ENCODE measurements around the gene P2RX6.

The P2RX6 gene

GRCh38 chr22:20980523-20980922 is 34.4 kb upstream of the P2RX6 start:
- DNase-seq = no peak

DNA sequence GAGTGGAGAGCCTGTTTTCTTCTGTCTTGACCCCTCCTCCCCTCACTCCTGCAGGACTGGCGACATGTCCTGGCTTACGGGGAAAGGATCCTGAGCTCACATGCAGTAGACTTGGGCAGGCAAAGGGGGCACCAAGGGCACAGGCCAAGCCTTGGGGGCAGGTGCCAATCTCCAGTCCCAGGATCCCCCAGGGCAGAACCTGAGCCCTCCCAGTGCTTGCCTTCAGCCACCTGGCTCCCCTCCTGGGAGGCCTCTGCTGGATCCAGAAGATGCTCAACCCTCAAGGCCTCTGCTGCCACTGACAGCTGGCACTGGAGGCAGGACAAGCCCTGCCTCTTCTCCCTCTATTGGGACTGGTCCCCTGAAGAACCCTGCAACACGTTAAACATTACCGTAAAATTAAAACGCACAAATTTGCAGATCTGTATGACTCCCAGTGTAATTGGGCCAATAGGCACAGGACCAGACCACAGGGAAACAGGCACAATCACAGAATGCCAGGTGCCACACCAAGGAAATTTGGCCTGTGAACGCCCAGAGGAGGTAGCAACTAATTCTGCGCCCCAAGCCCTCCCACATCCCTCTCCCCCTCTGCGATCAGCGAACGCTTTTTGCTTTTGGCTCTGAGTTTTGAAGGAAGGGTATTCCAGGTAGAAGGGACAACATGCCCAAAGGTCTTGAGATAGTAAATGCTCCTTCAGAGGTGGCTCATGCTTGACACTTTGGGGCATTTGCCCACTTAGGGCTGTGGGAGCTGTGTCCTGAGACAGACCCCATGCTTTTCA is 33.8 kb upstream of the P2RX6 start:
- DNase-seq = no peak

DNA sequence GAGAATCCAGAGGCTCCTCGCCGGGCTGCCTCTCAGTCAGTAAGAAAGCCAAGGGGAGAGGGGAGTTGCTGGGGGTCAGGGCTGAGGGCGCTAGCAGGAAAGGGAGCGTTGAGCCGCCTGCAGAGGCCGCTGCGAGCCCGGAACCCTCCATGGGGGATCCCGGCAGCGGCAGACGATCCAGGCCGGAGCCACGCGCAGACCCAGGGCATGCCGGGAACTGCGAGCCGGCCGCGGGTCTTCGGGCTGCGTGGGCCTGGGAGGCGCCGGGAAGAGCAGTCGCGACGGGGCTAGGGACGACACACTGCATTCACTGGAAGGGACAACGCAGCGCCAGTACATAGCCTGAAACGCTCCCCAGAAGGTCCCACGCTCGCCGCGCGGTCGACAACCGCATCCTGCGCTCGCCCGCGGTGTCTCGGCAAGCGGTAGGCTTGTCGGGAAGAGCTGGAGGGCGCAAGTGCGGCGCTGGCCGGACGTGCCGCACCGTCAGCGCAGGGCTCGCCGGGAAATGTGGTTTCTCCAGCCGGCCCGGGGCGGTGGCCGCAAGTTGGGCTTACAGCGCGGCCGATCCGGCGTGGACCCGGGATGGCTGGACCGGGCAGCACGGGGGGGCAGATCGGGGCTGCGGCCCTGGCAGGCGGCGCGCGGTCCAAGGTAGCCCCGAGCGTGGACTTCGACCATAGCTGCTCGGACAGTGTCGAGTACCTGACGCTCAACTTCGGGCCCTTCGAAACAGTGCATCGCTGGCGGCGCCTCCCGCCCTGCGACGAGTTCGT is 33.0 kb upstream of the P2RX6 start, which contains the start of gene LZTR1:
TSS of gene LZTR1 (plus strand) at position 511 of the 776 bp plus-strand sequence. CDS start at position 586, 75 bp downstream.
- peak; percentile 31 for DNase-seq

DNA sequence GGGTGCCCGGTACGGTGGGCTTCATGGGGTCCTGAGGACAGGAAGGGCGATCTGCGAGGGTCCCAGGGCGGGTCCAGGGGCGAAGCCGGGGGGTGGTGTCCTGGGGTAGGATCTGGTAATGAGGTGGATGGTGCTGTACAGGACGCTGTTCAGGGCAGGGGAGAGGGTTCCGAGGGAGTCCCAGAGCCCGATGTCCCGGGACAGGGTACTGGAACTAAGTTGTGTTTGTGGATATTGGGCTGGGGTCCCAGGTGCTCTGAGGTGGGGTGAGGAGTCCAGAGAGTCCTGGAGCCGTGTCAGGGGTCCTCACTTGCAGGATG is 32.4 kb upstream of the P2RX6 start:
- DNase-seq = no peak

GRCh38 chr22:20983081-20983771 is 31.7 kb upstream of the P2RX6 start:
- DNase-seq = no peak

- DNase-seq = no peak
These were observed 29.2 kb upstream of the P2RX6 start for GRCh38 chr22:20985720-20986119.

GRCh38 chr22:20986365-20986764 is 28.6 kb upstream of the P2RX6 start:
- DNase-seq = no peak

DNA sequence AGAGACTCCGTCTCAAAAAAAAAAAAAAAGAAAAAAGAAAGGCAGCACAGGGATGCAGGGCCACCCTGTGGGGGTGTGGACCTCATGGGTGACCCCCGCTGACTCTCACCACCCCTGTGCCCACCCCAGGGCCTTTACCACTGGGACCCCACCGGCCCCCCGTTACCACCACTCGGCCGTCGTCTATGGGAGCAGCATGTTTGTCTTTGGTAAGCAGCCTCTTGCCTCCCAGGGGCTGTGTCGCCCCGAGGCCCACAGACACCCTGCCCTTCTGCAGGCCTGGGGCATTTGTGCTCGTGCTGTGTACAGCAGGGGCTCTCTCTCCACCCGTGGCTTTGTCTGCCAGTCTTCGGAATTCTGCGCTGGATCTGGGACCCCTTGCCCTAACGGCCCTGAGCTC is 27.6 kb upstream of the P2RX6 start:
- no peak for DNase-seq

- DNase-seq = no peak
These were observed 26.2 kb upstream of the P2RX6 start for GRCh38 chr22:20988573-20989322.

DNA sequence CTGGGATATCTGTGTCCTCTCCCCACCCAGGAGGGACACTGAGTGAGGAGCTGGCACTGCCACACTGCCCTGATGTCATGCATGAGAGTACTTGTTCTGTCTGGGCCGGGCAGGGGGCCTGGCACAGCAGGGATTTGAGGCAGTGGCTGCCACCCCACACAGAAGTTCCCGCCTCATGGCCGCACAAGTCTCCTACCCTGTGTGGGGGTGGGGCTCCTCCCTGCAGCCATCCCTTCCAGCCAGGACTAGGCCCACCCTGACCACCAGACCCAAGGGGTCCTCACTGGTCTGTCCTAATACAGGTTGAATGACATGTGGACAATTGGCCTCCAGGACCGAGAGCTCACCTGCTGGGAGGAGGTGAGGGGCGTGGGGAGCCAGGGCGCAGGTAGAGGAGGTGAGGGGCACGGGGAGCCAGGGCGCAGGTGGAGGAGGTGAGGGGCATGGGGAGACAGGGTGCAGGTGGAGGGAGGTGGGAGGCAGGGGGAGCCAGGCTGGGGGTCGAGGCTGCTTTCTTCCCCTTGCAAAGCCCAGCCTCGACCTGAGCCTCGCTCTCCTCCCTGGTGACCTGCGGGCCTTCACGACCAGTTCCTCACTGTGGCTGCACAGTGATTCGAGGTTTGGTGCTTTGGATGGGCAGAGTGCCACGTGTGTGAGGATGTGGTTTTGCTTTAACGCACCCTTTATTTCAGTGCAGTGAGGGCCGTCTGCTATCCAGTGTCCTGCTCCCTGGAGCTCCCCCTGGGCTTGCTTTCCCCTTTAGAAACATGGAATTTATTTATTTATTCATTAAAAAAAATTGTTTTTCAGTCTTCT is 25.4 kb upstream of the P2RX6 start:
- DNase-seq = no peak

GRCh38 chr22:20990184-20991180 is 24.5 kb upstream of the P2RX6 start:
- no peak for DNase-seq

DNA sequence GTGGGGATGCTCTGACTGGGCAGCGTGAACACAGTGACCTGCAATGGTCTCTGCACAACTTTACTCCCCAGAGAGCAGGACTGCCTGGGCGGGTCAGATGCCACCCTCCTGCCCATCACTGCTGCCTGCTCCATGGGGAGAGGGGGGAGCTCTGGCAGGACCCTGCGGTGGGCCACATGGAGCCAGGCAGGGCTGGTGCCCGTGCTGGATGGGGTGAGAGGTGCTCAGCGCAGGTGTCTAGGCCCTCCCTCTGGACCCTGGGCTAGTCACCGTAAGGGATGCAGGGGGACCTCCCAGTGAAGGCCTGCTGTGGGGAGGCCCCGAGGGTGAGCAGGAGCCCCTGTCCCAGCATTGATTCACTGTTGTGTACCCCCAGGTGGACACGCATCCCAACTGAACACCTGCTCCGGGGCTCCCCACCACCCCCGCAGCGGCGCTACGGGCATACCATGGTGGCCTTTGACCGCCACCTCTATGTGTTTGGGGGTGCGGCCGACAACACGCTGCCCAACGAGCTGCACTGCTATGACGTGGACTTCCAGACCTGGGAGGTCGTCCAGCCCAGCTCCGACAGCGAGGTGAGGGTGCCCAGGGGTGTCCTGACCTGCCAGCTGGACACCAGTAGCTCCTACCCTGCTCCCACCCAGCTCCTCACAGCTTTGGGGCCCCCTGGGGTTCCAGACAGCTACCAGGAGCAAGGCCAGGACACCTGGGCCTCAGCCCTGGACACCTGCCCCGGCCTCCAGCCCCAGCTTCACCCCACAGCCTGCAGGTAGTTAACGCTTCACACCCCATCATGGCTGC is 23.5 kb upstream of the P2RX6 start:
- no peak for DNase-seq

DNA sequence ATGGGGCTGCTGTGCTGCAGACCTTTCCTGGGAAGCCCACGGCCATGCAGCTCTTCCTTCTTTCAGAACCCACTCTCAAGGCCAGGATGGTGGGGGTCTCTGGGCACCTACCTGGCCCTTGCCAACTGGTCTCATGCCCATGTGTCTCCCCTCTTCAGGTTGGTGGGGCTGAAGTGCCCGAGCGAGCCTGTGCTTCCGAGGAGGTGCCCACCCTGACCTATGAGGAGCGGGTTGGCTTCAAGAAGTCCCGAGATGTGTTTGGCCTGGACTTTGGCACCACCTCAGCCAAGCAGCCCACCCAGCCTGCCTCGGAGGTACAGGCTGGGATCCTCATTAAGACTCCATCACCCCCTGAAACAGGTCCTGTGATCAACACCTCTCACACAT is 22.9 kb upstream of the P2RX6 start:
- no peak for DNase-seq

DNA sequence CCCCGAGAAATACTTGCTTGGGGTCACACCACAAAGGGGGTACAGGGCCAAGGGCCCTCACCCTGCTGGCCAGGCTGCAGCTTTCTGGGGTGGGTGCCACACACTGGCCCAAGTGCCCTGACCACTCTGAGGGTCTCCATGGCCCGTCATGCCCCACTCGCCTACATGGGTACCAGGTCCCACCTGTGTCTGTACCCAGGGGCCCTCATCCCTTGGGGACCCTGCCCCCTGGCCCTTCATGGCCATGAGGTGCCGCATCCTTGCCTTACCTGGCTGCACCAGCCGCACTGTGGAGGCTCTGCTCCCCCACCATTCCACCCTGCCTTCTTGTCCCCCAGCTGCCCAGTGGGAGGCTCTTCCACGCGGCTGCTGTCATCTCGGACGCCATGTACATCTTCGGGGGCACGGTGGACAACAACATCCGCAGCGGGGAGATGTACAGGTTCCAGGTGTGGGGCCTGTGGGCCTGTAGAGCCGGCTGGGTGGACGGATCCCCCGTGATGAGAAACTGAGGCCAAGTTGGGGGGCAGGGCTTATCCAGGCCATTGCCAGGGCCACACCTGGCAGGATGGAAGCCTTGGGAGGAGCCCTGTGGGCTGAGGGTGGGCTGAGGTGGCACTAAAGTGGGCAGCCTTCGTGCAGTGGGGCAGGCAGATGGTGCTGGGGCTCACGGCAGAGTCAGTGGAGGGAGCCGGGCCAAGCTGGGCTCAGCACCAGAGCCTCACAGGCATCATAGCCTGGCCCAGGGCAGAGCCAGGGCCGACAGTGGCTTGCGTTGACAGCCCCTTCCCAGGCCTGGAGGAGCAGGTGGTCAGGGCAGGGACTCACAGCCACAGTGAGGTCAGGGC is 22.3 kb upstream of the P2RX6 start:
- no peak for DNase-seq

DNA sequence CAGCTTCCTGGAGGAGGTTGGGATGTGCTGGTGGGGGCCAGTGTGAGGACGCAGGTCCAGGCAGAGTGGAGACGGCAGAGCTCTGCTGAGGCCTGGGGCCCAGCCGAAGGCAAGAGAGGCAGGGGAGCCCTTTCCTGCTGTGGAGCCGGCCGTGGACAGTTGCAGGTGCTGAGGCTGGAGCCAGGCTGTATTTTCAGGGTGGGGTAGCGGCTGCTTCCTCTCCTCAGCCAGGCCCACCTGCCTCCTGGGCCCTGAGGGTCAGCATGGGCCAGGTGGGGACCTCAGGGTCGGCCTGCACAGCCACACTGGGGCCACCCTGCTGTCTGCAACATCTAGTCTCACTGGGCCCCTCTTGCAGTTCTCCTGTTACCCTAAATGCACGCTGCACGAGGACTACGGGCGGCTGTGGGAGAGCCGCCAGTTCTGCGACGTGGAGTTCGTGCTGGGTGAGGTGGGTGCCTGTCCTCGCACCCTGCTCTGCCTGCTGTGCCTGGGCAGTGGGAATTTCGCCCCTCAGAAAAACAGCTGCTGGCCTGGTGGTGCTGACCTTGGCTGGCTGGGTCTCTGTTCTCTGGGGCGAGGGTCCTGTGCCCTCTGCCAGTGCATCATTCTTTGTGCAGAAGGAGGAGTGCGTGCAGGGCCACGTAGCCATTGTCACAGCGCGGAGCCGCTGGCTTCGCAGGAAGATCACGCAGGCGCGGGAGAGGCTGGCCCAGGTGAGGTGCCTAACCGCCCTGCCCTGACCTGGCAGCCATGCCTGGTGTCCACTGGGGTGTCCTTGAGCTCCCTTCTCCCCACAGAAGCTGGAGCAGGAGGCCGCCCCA is 21.4 kb upstream of the P2RX6 start:
- no peak for DNase-seq

DNA sequence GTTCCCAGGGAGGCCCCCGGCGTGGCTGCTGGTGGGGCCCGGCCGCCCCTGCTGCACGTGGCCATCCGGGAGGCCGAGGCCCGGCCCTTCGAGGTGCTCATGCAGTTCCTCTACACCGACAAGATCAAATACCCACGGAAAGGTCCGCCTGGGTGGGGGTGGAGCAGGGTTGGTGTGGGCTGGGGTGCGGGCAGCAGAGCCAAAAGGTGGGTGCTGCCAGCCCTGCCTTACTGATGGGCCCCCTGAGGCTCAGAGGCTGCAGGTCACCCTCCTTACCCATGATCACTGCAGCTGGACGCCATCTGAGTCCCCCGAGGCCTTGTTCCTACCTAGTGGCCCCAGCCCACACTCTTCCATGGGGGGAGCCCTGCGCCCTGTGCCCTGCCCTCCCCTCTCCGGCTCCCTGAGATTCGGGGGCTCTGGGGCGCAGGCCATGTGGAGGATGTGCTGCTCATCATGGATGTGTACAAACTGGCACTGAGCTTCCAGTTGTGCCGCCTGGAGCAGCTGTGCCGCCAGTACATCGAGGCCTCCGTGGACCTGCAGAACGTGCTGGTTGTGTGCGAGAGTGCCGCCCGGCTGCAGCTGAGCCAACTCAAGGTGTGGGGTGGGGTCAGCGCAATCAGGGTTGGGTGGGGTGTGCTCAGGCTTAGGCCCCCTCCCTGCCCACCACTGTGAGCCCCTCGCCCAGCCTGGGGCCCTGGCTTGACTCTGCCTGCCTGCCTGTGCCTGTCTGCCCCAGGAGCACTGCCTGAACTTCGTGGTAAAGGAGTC is 20.6 kb upstream of the P2RX6 start:
- no peak for DNase-seq

DNA sequence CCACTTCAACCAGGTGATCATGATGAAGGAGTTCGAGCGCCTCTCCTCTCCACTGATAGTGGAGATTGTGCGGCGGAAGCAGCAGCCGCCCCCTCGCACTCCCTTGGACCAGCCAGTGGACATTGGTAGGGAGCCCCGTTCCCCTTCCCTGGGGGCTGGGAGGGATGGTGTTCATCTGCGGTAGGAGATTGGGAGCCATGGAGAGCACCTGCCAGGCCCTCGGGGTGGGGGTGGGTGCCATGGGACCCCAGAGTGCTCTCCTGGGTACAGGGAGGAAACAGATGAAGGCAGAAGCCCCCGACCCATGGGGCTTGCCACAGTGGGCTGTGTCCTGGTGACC is 20.1 kb upstream of the P2RX6 start:
- DNase-seq = no peak

Measured in DMS 273 treated with DMSO at 0.1 percent for 48 hours (cell line).